ENCODE results near the gene PM20D2. TPM values are rescaled to one million over a fixed set of nuclear protein-coding genes. Genes with fewer than 3 reads are reported as not detected.

Gene PM20D2
- total RNA-seq, 1 donor from 2014 or later, result 14.1 TPM

- peaks cover 7% of the 10 kb centered on the region for H3K4me1 Mint-ChIP-seq (ENCODE audit: low read depth)
- no peaks in the 10 kb centered on the region for H3K9me3 Mint-ChIP-seq
- no peak overlapping the region for H3K4me3 Mint-ChIP-seq
- intact Hi-C loops (cut with micrococcal nuclease), result no loop called here
- H3K36me3 Mint-ChIP-seq (ENCODE audit: low read depth), result peaks cover 19% of the 10 kb centered on the region
- H3K27me3 Mint-ChIP-seq (ENCODE audit: insufficient read depth), result no peaks in the 10 kb centered on the region
- DNase-seq (ENCODE audit: low spot score), result no peak
- H3K27ac Mint-ChIP-seq, result no peak overlapping the region
These were observed 8.3 kb downstream of the PM20D2 start for GRCh38 chr6:89154131-89154530.

GRCh38 chr6:89160331-89161092 lies 14.7 kb downstream of the PM20D2 start:
- no peaks in the 10 kb centered on the region for H3K9me3 Mint-ChIP-seq
- DNase-seq (ENCODE audit: low spot score), result no peak
- intact Hi-C loops (cut with micrococcal nuclease), result no loop called here
- peaks cover 24% of the 10 kb centered on the region for H3K36me3 Mint-ChIP-seq (ENCODE audit: low read depth)
- H3K27ac Mint-ChIP-seq, result no peak overlapping the region
- H3K4me1 Mint-ChIP-seq (ENCODE audit: low read depth), result no peaks in the 10 kb centered on the region
- H3K4me3 Mint-ChIP-seq, result no peak overlapping the region
- H3K27me3 Mint-ChIP-seq (ENCODE audit: insufficient read depth), result no peaks in the 10 kb centered on the region

DNA sequence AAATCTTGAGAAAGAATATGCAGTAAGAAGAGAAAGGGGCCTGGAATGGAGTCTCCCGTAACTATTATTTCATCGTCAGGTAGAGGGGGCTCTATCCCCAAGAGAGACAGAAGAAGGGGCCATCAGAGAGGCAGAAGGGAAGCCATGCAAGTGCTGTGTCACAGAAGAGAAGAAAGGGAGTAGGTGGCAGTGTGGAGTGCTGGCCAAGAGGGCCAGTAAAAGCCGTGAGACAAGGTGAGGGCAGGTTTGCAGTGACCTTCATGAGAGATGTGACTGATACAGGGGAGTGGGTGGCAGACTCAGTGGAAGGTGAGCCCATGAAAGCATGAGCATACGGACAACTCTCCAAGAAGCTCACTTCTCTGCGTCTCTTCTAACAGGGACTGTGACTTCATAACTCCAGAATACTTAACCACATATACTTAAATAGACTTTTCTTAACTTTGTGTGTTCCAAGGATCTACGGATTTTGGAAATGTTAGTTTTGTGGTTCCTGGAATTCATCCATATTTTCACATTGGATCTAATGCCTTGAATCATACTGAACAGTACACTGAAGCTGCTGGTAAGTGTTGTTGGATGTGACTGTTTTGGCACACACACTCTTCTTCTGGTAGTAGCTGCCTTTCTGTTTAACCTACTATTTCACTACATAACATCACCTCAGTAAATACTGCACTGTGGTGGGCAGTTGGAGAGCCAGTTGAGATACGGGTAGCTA lies 15.6 kb downstream of the PM20D2 start:
- no peaks in the 10 kb centered on the region for H3K9me3 Mint-ChIP-seq
- no peak overlapping the region for H3K4me3 Mint-ChIP-seq
- DNase-seq (ENCODE audit: low spot score), result no peak
- H3K4me1 Mint-ChIP-seq (ENCODE audit: low read depth), result no peaks in the 10 kb centered on the region
- intact Hi-C loops (cut with micrococcal nuclease), result no loop called here
- no peaks in the 10 kb centered on the region for H3K27me3 Mint-ChIP-seq (ENCODE audit: insufficient read depth)
- no peak overlapping the region for H3K27ac Mint-ChIP-seq
- peaks cover 23% of the 10 kb centered on the region for H3K36me3 Mint-ChIP-seq (ENCODE audit: low read depth)

GRCh38 chr6:89162047-89162371 lies 16.2 kb downstream of the PM20D2 start:
- Mint-ChIP-seq H3K27ac (no peak overlapping the region), H3K27me3 (ENCODE audit: insufficient read depth) (no peaks in the 10 kb centered on the region), H3K36me3 (ENCODE audit: low read depth) (peaks cover 21% of the 10 kb centered on the region), H3K9me3 (no peaks in the 10 kb centered on the region), H3K4me1 (ENCODE audit: low read depth) (no peaks in the 10 kb centered on the region), H3K4me3 (no peak overlapping the region)
- intact Hi-C loops (cut with micrococcal nuclease), result no loop called here
- no peak for DNase-seq (ENCODE audit: low spot score)

DNA sequence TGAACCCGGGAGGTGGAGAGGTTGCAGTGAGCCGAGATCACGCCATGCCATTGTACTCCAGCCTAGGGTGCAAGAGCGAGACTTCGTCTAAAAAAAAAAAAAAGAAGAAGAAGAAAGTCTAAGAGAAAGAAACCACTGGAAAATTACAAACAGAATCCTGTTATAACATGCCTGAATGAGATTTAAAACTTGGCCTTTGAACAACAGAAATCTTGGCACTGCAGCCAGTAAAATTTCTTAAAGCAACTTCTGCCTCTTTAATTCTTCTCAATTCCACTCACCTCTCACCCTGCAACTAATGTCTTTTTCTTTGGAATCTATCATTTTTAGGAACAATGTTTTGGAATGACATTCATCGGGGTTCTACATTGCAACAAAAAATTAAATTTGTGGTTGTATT lies 26.3 kb downstream of the PM20D2 start:
- Mint-ChIP-seq H3K27me3 (ENCODE audit: insufficient read depth) (peaks cover 9% of the 10 kb centered on the region), H3K4me3 (no peak overlapping the region), H3K36me3 (ENCODE audit: low read depth) (no peaks in the 10 kb centered on the region), H3K27ac (no peak overlapping the region), H3K9me3 (no peaks in the 10 kb centered on the region), H3K4me1 (ENCODE audit: low read depth) (no peaks in the 10 kb centered on the region)
- intact Hi-C loops (cut with micrococcal nuclease), result no loop called here
- DNase-seq (ENCODE audit: low spot score), result no peak

DNA sequence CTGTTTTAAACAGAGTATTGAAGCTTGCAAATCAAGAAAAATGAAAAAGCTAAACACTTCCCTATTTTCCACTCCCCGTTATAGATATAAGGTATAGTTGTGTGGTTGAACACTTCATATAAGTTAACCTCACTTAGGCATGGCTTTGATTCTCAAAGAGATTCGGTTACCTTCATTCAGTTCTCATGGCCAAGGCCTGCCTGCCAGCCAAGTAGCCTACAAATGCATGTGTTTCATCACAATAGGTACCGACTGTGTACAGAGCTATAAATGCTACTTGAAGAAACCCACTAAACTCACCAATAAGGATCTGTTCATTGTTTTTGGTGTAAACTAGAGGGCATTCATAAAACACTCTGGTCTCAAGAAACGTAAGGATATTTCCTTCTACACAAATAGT lies 27.8 kb downstream of the PM20D2 start:
- no peaks in the 10 kb centered on the region for H3K4me1 Mint-ChIP-seq (ENCODE audit: low read depth)
- no peak for DNase-seq (ENCODE audit: low spot score)
- H3K27me3 Mint-ChIP-seq (ENCODE audit: insufficient read depth), result peaks cover 8% of the 10 kb centered on the region
- H3K27ac Mint-ChIP-seq, result no peak overlapping the region
- intact Hi-C loops (cut with micrococcal nuclease), result no loop called here
- H3K9me3 Mint-ChIP-seq, result no peaks in the 10 kb centered on the region
- H3K36me3 Mint-ChIP-seq (ENCODE audit: low read depth), result no peaks in the 10 kb centered on the region
- H3K4me3 Mint-ChIP-seq, result no peak overlapping the region

DNA sequence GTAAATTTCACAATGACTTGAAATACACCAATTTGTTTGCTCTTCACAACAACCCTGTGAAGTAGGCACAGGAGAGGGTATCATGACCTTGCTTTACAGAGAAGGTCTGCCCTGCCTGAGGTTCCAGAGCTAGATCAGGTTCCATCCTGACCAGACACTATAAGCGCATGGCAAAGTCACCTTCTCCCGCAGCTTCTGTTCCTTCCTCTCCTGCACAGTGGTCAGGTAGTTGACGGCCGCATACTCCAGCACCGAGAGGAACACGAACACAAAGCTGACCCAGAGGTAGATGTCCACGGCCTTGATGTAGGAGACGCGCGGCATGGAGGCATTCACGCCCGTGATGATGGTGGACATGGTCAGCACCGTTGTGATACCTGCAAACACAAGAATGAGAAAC lies 34.3 kb downstream of the PM20D2 start:
- Mint-ChIP-seq H3K4me1 (ENCODE audit: low read depth) (no peaks in the 10 kb centered on the region), H3K9me3 (no peaks in the 10 kb centered on the region), H3K27me3 (ENCODE audit: insufficient read depth) (peaks cover 5% of the 10 kb centered on the region), H3K36me3 (ENCODE audit: low read depth) (no peaks in the 10 kb centered on the region), H3K4me3 (no peak overlapping the region), H3K27ac (no peak overlapping the region)
- intact Hi-C loops (cut with micrococcal nuclease), result no loop called here
- no peak for DNase-seq (ENCODE audit: low spot score)

DNA sequence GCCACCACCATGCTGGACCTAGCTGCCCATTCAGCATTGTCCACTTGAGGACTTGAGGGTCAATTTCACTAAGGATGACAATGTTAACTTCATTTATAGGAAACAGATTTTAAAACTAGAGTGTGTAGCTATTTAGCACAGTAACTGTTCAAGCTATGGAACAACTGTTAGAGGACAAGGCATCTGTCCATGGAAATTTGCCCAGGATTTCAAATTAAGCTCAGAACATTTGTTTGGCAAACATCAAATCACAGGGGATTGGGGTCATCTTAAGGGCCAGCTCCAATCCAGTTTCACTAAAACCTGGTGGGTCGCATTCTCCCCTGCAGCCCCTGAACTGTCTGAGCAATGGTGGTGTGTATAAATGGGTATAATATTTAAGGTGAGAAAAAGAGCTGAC lies 35.1 kb downstream of the PM20D2 start:
- Mint-ChIP-seq H3K4me1 (ENCODE audit: low read depth) (no peaks in the 10 kb centered on the region), H3K4me3 (no peak overlapping the region), H3K27me3 (ENCODE audit: insufficient read depth) (peaks cover 7% of the 10 kb centered on the region), H3K36me3 (ENCODE audit: low read depth) (no peaks in the 10 kb centered on the region), H3K9me3 (no peaks in the 10 kb centered on the region), H3K27ac (no peak overlapping the region)
- intact Hi-C loops (cut with micrococcal nuclease), result no loop called here
- DNase-seq (ENCODE audit: low spot score), result no peak

DNA sequence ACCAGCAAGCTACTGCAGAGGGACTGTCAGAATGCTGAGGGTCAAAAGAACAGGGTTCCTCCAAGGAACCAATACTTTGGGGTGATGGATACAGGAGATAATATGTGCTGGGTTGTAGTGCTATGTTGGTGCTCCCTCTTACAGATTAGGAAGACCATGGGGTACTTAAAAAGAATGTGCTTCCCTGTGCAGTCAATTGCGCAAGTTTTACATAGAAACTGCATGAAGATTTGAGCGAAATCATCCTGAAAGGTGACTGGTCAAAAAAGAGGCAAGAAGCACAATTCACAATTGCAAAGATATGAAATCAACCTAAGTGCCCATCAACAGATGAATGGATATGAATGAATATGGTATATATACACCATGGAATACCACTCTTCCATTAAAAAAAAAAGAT lies 37.4 kb downstream of the PM20D2 start:
- H3K27me3 Mint-ChIP-seq (ENCODE audit: insufficient read depth), result peaks cover 8% of the 10 kb centered on the region
- H3K27ac Mint-ChIP-seq, result no peak overlapping the region
- intact Hi-C loops (cut with micrococcal nuclease), result no loop called here
- H3K4me1 Mint-ChIP-seq (ENCODE audit: low read depth), result no peaks in the 10 kb centered on the region
- no peak for DNase-seq (ENCODE audit: low spot score)
- H3K36me3 Mint-ChIP-seq (ENCODE audit: low read depth), result no peaks in the 10 kb centered on the region
- no peaks in the 10 kb centered on the region for H3K9me3 Mint-ChIP-seq
- no peak overlapping the region for H3K4me3 Mint-ChIP-seq

- Mint-ChIP-seq H3K27ac (no peak overlapping the region), H3K4me1 (ENCODE audit: low read depth) (no peaks in the 10 kb centered on the region), H3K36me3 (ENCODE audit: low read depth) (no peaks in the 10 kb centered on the region), H3K27me3 (ENCODE audit: insufficient read depth) (peaks cover 8% of the 10 kb centered on the region), H3K4me3 (no peak overlapping the region), H3K9me3 (no peaks in the 10 kb centered on the region)
- intact Hi-C loops (cut with micrococcal nuclease), result no loop called here
- DNase-seq (ENCODE audit: low spot score), result no peak
These were observed 38.5 kb downstream of the PM20D2 start for GRCh38 chr6:89184344-89184743.

DNA sequence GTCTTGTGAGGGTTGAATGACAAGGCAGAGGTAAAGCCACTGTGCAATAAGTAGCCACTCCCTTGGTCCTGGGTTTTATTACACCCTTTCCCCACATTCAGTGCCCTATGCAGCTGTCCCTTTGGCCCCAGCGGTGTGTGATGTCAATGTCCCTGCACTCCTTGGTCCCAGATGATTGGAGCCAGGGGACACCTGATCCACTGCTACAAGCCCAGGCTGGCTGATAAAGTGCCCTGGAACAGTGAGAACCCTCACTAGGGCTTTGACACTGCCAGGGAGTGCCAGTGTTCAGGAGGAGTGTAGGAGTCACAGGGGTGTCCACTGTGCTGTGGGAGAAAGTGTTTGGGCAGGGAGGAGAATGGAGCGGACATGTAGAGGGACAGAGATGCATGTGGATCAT lies 40.9 kb downstream of the PM20D2 start:
- H3K9me3 Mint-ChIP-seq, result no peaks in the 10 kb centered on the region

DNA sequence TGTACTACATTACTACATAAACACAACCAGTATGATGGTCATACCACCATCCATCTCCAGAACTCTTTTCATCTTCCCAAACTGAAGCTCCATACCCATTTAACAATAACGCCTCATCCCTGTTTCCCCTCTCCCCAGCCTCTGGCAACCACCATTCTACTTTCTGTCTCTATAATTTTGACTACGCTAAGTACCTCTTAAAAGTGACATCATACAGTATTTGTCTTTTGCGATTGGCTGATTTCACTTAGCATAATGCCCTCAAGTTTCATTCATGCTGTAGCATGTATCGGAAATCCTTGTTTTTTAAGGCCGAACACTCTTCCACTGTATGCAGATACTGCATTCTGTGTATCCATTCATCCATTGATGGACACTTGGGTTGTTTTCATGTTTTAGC lies 41.6 kb downstream of the PM20D2 start:
- Mint-ChIP-seq H3K36me3 (ENCODE audit: low read depth) (no peaks in the 10 kb centered on the region), H3K4me1 (ENCODE audit: low read depth) (no peaks in the 10 kb centered on the region), H3K27me3 (ENCODE audit: insufficient read depth) (peaks cover 6% of the 10 kb centered on the region), H3K27ac (no peak overlapping the region), H3K4me3 (no peak overlapping the region), H3K9me3 (no peaks in the 10 kb centered on the region)
- DNase-seq (ENCODE audit: low spot score), result no peak
- intact Hi-C loops (cut with micrococcal nuclease), result no loop called here

More for the DNA sequence above, 40.9 kb downstream of the PM20D2 start:
- Mint-ChIP-seq H3K4me1 (ENCODE audit: low read depth) (no peaks in the 10 kb centered on the region), H3K4me3 (no peak overlapping the region), H3K36me3 (ENCODE audit: low read depth) (no peaks in the 10 kb centered on the region), H3K27ac (peak overlapping the region; percentile 58), H3K27me3 (ENCODE audit: insufficient read depth) (peaks cover 7% of the 10 kb centered on the region)
- intact Hi-C loops (cut with micrococcal nuclease), result no loop called here
- DNase-seq (ENCODE audit: low spot score), result no peak

- intact Hi-C loops (cut with micrococcal nuclease), result no loop called here
- Mint-ChIP-seq H3K4me3 (no peak overlapping the region), H3K9me3 (peaks cover 14% of the 10 kb centered on the region), H3K4me1 (ENCODE audit: low read depth) (no peaks in the 10 kb centered on the region), H3K27me3 (ENCODE audit: insufficient read depth) (peaks cover 1% of the 10 kb centered on the region), H3K27ac (no peak overlapping the region), H3K36me3 (ENCODE audit: low read depth) (no peaks in the 10 kb centered on the region)
- no peak for DNase-seq (ENCODE audit: low spot score)
These were observed 44.9 kb downstream of the PM20D2 start for GRCh38 chr6:89190741-89191140.
